ENCODE results near the gene COL5A1.

The COL5A1 gene

GRCh38 chr9:134638502-134639090, 3.0 kb upstream of the COL5A1 start:
- Histone ChIP-seq H4K8ac (ENCODE audit: low read depth, low read length) (no peak overlapping the region), H3K4me3 (ENCODE audit: low read length) (no peak overlapping the region), H2BK120ac (ENCODE audit: low read depth, low read length) (no peak overlapping the region), H3K23ac (ENCODE audit: low read length) (peak overlapping the region; percentile 48), H3K79me1 (ENCODE audit: low read length) (no peaks in the 10 kb centered on the region), H3K4me2 (ENCODE audit: low read length) (no peak overlapping the region), H3K79me2 (ENCODE audit: control insufficient read depth, insufficient read depth, low read length) (peaks cover 18% of the 10 kb centered on the region), H3K56ac (ENCODE audit: low read length) (peak overlapping the region; percentile 74), H4K5ac (ENCODE audit: low read length) (no peak overlapping the region), H3K18ac (ENCODE audit: low read length) (no peak overlapping the region), H3K36me3 (ENCODE audit: control insufficient read depth, insufficient read depth, low read length) (no peaks in the 10 kb centered on the region), H3K27ac (ENCODE audit: low read depth, low read length) (no peak overlapping the region), H3K4me1 (ENCODE audit: control insufficient read depth, low read depth, low read length) (peaks cover 16% of the 10 kb centered on the region), H2AK5ac (ENCODE audit: low read length) (peak overlapping the region; percentile 98), H3K4ac (ENCODE audit: low read depth, low read length) (peak overlapping the region; percentile 25), H3K9ac (ENCODE audit: low read length) (no peak overlapping the region), H3K27me3 (ENCODE audit: insufficient read depth, low read length, poor library complexity) (no peaks in the 10 kb centered on the region), H2BK15ac (replicated peaks; ENCODE audit: low read depth) (no peak overlapping the region), H2BK5ac (ENCODE audit: low read length) (no peak overlapping the region)
- no peak for DNase-seq
- WGBS (ENCODE audit: extremely low coverage, insufficient coverage, low lambda C conversion rate): no CpG with 5 or more reads among the region's 13 CpGs

- Histone ChIP-seq H2AK5ac (ENCODE audit: low read length) (no peak overlapping the region), H3K79me1 (ENCODE audit: low read length) (peaks cover 1% of the 10 kb centered on the region), H3K23ac (ENCODE audit: low read length) (no peak overlapping the region), H2BK120ac (ENCODE audit: low read depth, low read length) (peak overlapping the region; percentile 46), H3K27me3 (ENCODE audit: insufficient read depth, low read length, poor library complexity) (no peaks in the 10 kb centered on the region), H3K4me1 (ENCODE audit: control insufficient read depth, low read depth, low read length) (peaks cover 18% of the 10 kb centered on the region), H4K8ac (ENCODE audit: low read depth, low read length) (no peak overlapping the region), H2BK5ac (ENCODE audit: low read length) (peak overlapping the region; percentile 85), H3K9ac (ENCODE audit: low read length) (peak overlapping the region; percentile 2), H3K18ac (ENCODE audit: low read length) (peak overlapping the region; percentile 71), H3K79me2 (ENCODE audit: control insufficient read depth, insufficient read depth, low read length) (peaks cover 28% of the 10 kb centered on the region), H2BK15ac (replicated peaks; ENCODE audit: low read depth) (no peak overlapping the region), H3K4ac (ENCODE audit: low read depth, low read length) (peak overlapping the region; percentile 64), H3K56ac (ENCODE audit: low read length) (peak overlapping the region; percentile 74), H3K4me3 (ENCODE audit: low read length) (no peak overlapping the region), H3K36me3 (ENCODE audit: control insufficient read depth, insufficient read depth, low read length) (no peaks in the 10 kb centered on the region), H3K4me2 (ENCODE audit: low read length) (no peak overlapping the region), H3K27ac (ENCODE audit: low read depth, low read length) (peak overlapping the region; percentile 91), H4K5ac (ENCODE audit: low read length) (no peak overlapping the region)
- WGBS (ENCODE audit: extremely low coverage, insufficient coverage, low lambda C conversion rate): no CpG with 5 or more reads among the region's 5 CpGs
- DNase-seq: no peak
These were observed 1.6 kb upstream of the COL5A1 start for GRCh38 chr9:134639994-134640393.

- no peaks in the 10 kb centered on the region for H3K27me3 ChIP-seq (ENCODE audit: insufficient read depth, low read length, poor library complexity)
- H3K36me3 ChIP-seq (ENCODE audit: control insufficient read depth, insufficient read depth, low read length): no peaks in the 10 kb centered on the region
- H3K56ac ChIP-seq (ENCODE audit: low read length): peak overlapping the region; percentile 91
- H3K27ac ChIP-seq (ENCODE audit: low read depth, low read length): peak overlapping the region; percentile 91
- peak overlapping the region; percentile 94 for H3K18ac ChIP-seq (ENCODE audit: low read length)
- peak overlapping the region; percentile 98 for H2BK5ac ChIP-seq (ENCODE audit: low read length)
- no peak overlapping the region for H4K5ac ChIP-seq (ENCODE audit: low read length)
- H3K4me3 ChIP-seq (ENCODE audit: low read length): peak overlapping the region; percentile 13
- peak overlapping the region; percentile 92 for H3K9ac ChIP-seq (ENCODE audit: low read length)
- peak overlapping the region; percentile 97 for H3K4ac ChIP-seq (ENCODE audit: low read depth, low read length)
- peak; percentile 98 for DNase-seq
- peak overlapping the region; percentile 48 for H3K23ac ChIP-seq (ENCODE audit: low read length)
- H3K4me1 ChIP-seq (ENCODE audit: control insufficient read depth, low read depth, low read length): peaks cover 20% of the 10 kb centered on the region
- no CpG with 5 or more reads among the region's 14 CpGs for WGBS (ENCODE audit: extremely low coverage, insufficient coverage, low lambda C conversion rate)
- H2BK15ac ChIP-seq (replicated peaks; ENCODE audit: low read depth): no peak overlapping the region
- H4K8ac ChIP-seq (ENCODE audit: low read depth, low read length): no peak overlapping the region
- peak overlapping the region; percentile 72 for H3K4me2 ChIP-seq (ENCODE audit: low read length)
- H2AK5ac ChIP-seq (ENCODE audit: low read length): peak overlapping the region; percentile 68
- peaks cover 34% of the 10 kb centered on the region for H3K79me2 ChIP-seq (ENCODE audit: control insufficient read depth, insufficient read depth, low read length)
- peak overlapping the region; percentile 54 for H2BK120ac ChIP-seq (ENCODE audit: low read depth, low read length)
- H3K79me1 ChIP-seq (ENCODE audit: low read length): peaks cover 5% of the 10 kb centered on the region
These were observed 964 bp upstream of the COL5A1 start for GRCh38 chr9:134640506-134641172.

- Histone ChIP-seq H3K27ac (ENCODE audit: low read depth, low read length) (peak overlapping the region; percentile 55), H3K18ac (ENCODE audit: low read length) (peak overlapping the region; percentile 77), H3K23ac (ENCODE audit: low read length) (peak overlapping the region; percentile 53)
These were observed 384 bp downstream of the COL5A1 start for GRCh38 chr9:134641990-134642384.

GRCh38 chr9:134642385-134643181, 980 bp downstream of the COL5A1 start:
- H3K23ac ChIP-seq (ENCODE audit: low read length): no peak overlapping the region
- H3K4ac ChIP-seq (ENCODE audit: low read depth, low read length): peak overlapping the region; percentile 38
- peak; percentile 88 for DNase-seq
- H2AK5ac ChIP-seq (ENCODE audit: low read length): no peak overlapping the region
- H3K56ac ChIP-seq (ENCODE audit: low read length): peak overlapping the region; percentile 87
- peaks cover 3% of the 10 kb centered on the region for H3K36me3 ChIP-seq (ENCODE audit: control insufficient read depth, insufficient read depth, low read length)
- H3K27me3 ChIP-seq (ENCODE audit: insufficient read depth, low read length, poor library complexity): no peaks in the 10 kb centered on the region
- no peak overlapping the region for H2BK120ac ChIP-seq (ENCODE audit: low read depth, low read length)
- H3K4me2 ChIP-seq (ENCODE audit: low read length): peak overlapping the region; percentile 76
- peaks cover 54% of the 10 kb centered on the region for H3K79me2 ChIP-seq (ENCODE audit: control insufficient read depth, insufficient read depth, low read length)
- WGBS (ENCODE audit: extremely low coverage, insufficient coverage, low lambda C conversion rate): no CpG with 5 or more reads among the region's 37 CpGs
- H3K18ac ChIP-seq (ENCODE audit: low read length): peak overlapping the region; percentile 77
- no peak overlapping the region for H2BK15ac ChIP-seq (replicated peaks; ENCODE audit: low read depth)
- H3K9ac ChIP-seq (ENCODE audit: low read length): peak overlapping the region; percentile 90
- H2BK5ac ChIP-seq (ENCODE audit: low read length): no peak overlapping the region
- no peak overlapping the region for H4K8ac ChIP-seq (ENCODE audit: low read depth, low read length)
- H3K27ac ChIP-seq (ENCODE audit: low read depth, low read length): peak overlapping the region; percentile 55
- H3K79me1 ChIP-seq (ENCODE audit: low read length): peaks cover 20% of the 10 kb centered on the region
- no peak overlapping the region for H4K5ac ChIP-seq (ENCODE audit: low read length)
- peaks cover 15% of the 10 kb centered on the region for H3K4me1 ChIP-seq (ENCODE audit: control insufficient read depth, low read depth, low read length)
- H3K4me3 ChIP-seq (ENCODE audit: low read length): peak overlapping the region; percentile 53

More at GRCh38 chr9:134641990-134642384, 384 bp downstream of the COL5A1 start:
- Histone ChIP-seq H2BK120ac (ENCODE audit: low read depth, low read length) (no peak overlapping the region), H3K4me1 (ENCODE audit: control insufficient read depth, low read depth, low read length) (peaks cover 20% of the 10 kb centered on the region), H2AK5ac (ENCODE audit: low read length) (no peak overlapping the region), H3K56ac (ENCODE audit: low read length) (peak overlapping the region; percentile 87), H2BK15ac (replicated peaks; ENCODE audit: low read depth) (no peak overlapping the region), H3K9ac (ENCODE audit: low read length) (peak overlapping the region; percentile 90), H3K79me2 (ENCODE audit: control insufficient read depth, insufficient read depth, low read length) (peaks cover 48% of the 10 kb centered on the region), H3K4ac (ENCODE audit: low read depth, low read length) (peak overlapping the region; percentile 38), H3K4me3 (ENCODE audit: low read length) (peak overlapping the region; percentile 53), H2BK5ac (ENCODE audit: low read length) (peak overlapping the region; percentile 57), H3K27me3 (ENCODE audit: insufficient read depth, low read length, poor library complexity) (no peaks in the 10 kb centered on the region), H3K4me2 (ENCODE audit: low read length) (peak overlapping the region; percentile 16), H3K36me3 (ENCODE audit: control insufficient read depth, insufficient read depth, low read length) (no peaks in the 10 kb centered on the region), H3K79me1 (ENCODE audit: low read length) (peaks cover 14% of the 10 kb centered on the region), H4K5ac (ENCODE audit: low read length) (no peak overlapping the region), H4K8ac (ENCODE audit: low read depth, low read length) (no peak overlapping the region)
- no CpG with 5 or more reads among the region's 58 CpGs for WGBS (ENCODE audit: extremely low coverage, insufficient coverage, low lambda C conversion rate)
- DNase-seq: no peak
